PFSK-1 (cell line): Measurements from ENCODE around the gene APPL2.

Experiments
- POLR2AphosphoS5 ChIP-seq: IDR thresholded peaks from 2 replicates; pipeline ENCODE4 v1.6.1; 2012; ENCODE audit warnings: low read depth, mild to moderate bottlenecking, control low read depth, low read length, moderate library complexity
- REST ChIP-seq, 2 experiments: IDR thresholded peaks; 2 replicates each; pipeline versions ENCODE4 v1.6.1 to v1.8.0; 2011 to 2012; ENCODE audit warnings: low read depth in 2 of 2, low read length in 2 of 2, control low read depth in 1 of 2, inconsistent platforms in 1 of 2, mild to moderate bottlenecking in 1 of 2, moderate library complexity in 1 of 2; ENCODE audit not compliant: insufficient read depth in 1 of 2
- SIN3A ChIP-seq: IDR thresholded peaks from 2 replicates; pipeline ENCODE4 v1.6.1; 2012; ENCODE audit warnings: mild to moderate bottlenecking, low read length, moderate library complexity, borderline replicate concordance; ENCODE audit not compliant: insufficient read depth
- TAF1 ChIP-seq: IDR thresholded peaks from 2 replicates; pipeline ENCODE4 v1.6.1; 2012; ENCODE audit warnings: low read length, control low read depth, borderline replicate concordance; ENCODE audit not compliant: insufficient read depth

GRCh38 chr12:105245291-105245690 lies 9.3 kb upstream of the APPL2 start:
- TF ChIP-seq TAF1 (no peak), SIN3A (no peak), POLR2AphosphoS5 (no peak), REST (IDR thresholded peaks at IDR 0.05; ENCODE audit: insufficient read depth in 1 of 2, low read depth in 2 of 2, low read length in 2 of 2) (no peak)
